T-helper 9 cell (primary cell): ENCODE data around the gene FBXL16.

Experiments
- DNase-seq: peaks from one replicate; pipeline ENCODE4 v3.0.0-alpha.2; 2020

FBXL16 gene

GRCh38 chr16:674968-675883 is 30.4 kb downstream of the FBXL16 start, which contains the start of gene RHBDL1:
RHBDL1 (plus strand) TSS chr16:675671; CDS start chr16:675791, 120 bp downstream.
- DNase-seq, result no peak

- no peak for DNase-seq
Observed at GRCh38 chr16:674214-674881, 31.3 kb downstream of the FBXL16 start.

GRCh38 chr16:673399-673991 is 32.1 kb downstream of the FBXL16 start:
- no peak for DNase-seq

GRCh38 chr16:672851-673250 is 32.8 kb downstream of the FBXL16 start:
- no peak for DNase-seq

GRCh38 chr16:672371-672770 is 33.2 kb downstream of the FBXL16 start:
- no peak for DNase-seq

GRCh38 chr16:671353-672131 is 34.1 kb downstream of the FBXL16 start:
- no peak for DNase-seq

- DNase-seq, result no peak
Observed at GRCh38 chr16:670485-671352, 34.9 kb downstream of the FBXL16 start.

- DNase-seq, result no peak
Observed at GRCh38 chr16:669666-670065, 35.9 kb downstream of the FBXL16 start.

- no peak for DNase-seq
Observed at GRCh38 chr16:668519-669171, 37.0 kb downstream of the FBXL16 start.

- DNase-seq, result peak; percentile 85
Observed at GRCh38 chr16:667780-668518, 37.7 kb downstream of the FBXL16 start, which contains the start of gene RHOT2. RHOT2 (plus strand) TSS chr16:668132; CDS start chr16:668200, 68 bp downstream.

- DNase-seq, result no peak
Observed at GRCh38 chr16:667113-667779, 38.4 kb downstream of the FBXL16 start.

- no peak for DNase-seq
Observed at GRCh38 chr16:666572-666971, 39.0 kb downstream of the FBXL16 start.

GRCh38 chr16:662597-662996 is 43.0 kb downstream of the FBXL16 start:
- DNase-seq, result no peak

- DNase-seq, result no peak
Observed at GRCh38 chr16:662095-662494, 43.5 kb downstream of the FBXL16 start.

GRCh38 chr16:661184-661821 is 44.3 kb downstream of the FBXL16 start:
- DNase-seq, result no peak

GRCh38 chr16:660459-661183 is 45.0 kb downstream of the FBXL16 start:
- DNase-seq, result peak; percentile 61

- no peak for DNase-seq
Observed at GRCh38 chr16:660132-660458, 45.5 kb downstream of the FBXL16 start.

GRCh38 chr16:659618-660017 is 46.0 kb downstream of the FBXL16 start:
- no peak for DNase-seq
